Lower lobe of right lung (tissue), 2 donors: ENCODE results near the gene MRPL11. TPM values are rescaled to one million over a fixed set of nuclear protein-coding genes. Genes with fewer than 3 reads are reported as not detected.
A peak's percentile ranks its signal among the peaks of the same experiment; 100 is the strongest.

Source experiments
- ATAC-seq, 2 donors: fragments of 200-7000 bp; cut with Tn5 transposase; one replicate each; pipeline ENCODE4 v1.9.1; 2020 to 2022; ENCODE audit warnings: mild to moderate bottlenecking in 2 of 2, moderate library complexity in 2 of 2
- DNase-seq: peaks from one replicate; pipeline ENCODE4 v3.0.0-alpha.2; 2020
- H3K27ac ChIP-seq: fragments of 200-600 bp; one replicate; pipeline ENCODE4 v1.8.0; 2022
- H3K27me3 ChIP-seq: fragments of 200-600 bp; one replicate; pipeline ENCODE4 v1.8.0; 2022; ENCODE audit warnings: low read depth
- H3K36me3 ChIP-seq: fragments of 200-600 bp; one replicate; pipeline ENCODE4 v1.8.0; 2022; ENCODE audit warnings: mild to moderate bottlenecking
- H3K4me1 ChIP-seq: fragments of 200-600 bp; one replicate; pipeline ENCODE4 v1.8.0; 2022
- H3K4me3 ChIP-seq: fragments of 200-600 bp; one replicate; pipeline ENCODE4 v1.8.0; 2022; ENCODE audit warnings: mild to moderate bottlenecking
- H3K9me3 ChIP-seq: fragments of 200-600 bp; one replicate; pipeline ENCODE4 v1.8.0; 2022
- CTCF ChIP-seq: fragments of 200-600 bp; IDR thresholded peaks from one replicate; pipeline ENCODE4 v1.8.0; 2022; ENCODE audit warnings: antibody characterized with exemption, mild to moderate bottlenecking
- intact Hi-C: fragments of 100-400 bp; cut with DNase I; formaldehyde crosslinking; loops from one replicate; pipeline ENCODE4 v1.11.0; 2022
- long read RNA-seq: library from polyadenylated mRNA; unstranded; transcript quantifications from one replicate; pipeline ENCODE4 v2.0.0, GENCODE V29; 2021
- total RNA-seq: library from RNA; stranded (reverse); fragmentation: NEBNext Ultra II Directional; extraction: Animal tissue kit (Norgen Biotek cat#: 25700); gene quantifications from one replicate; pipeline ENCODE4 v1.2.1, GENCODE V29; 2021
- donor health status: DM: no; HTN: yes; CAD: no; lungs with severe emphysema.

The MRPL11 gene
- 32.7 TPM for total RNA-seq
- long read RNA-seq, transcript MRPL11-201 (5 exons, 1,605 nt), result major isoform, 24 of 29 reads
- long read RNA-seq, partial matches to known transcripts, result 2 of 29 reads
- long read RNA-seq, other reads (novel, unspliced or antisense), result 2 of 29 reads

- intact Hi-C loops, result no loop called here
- peaks cover 6% of the 10 kb centered on the region for H3K4me1 ChIP-seq
- H3K4me3 ChIP-seq, result peak within 1 kb of the TSS; percentile 95
- peaks cover 32% of the 10 kb centered on the region for H3K36me3 ChIP-seq
- H3K27me3 ChIP-seq, result no peaks in the 10 kb centered on the region
- TF ChIP-seq CTCF, result peak; percentile 71
- peaks cover 9% of the 10 kb centered on the region for H3K9me3 ChIP-seq
- peak; percentile 99 for ATAC-seq
- peak within 1 kb of the TSS; percentile 89 for H3K27ac ChIP-seq
- peak; percentile 92 for DNase-seq
Observed at GRCh38 chr11:66438504-66439466, at the start of gene MRPL11. Gene MRPL11 (minus strand): TSS chr11:66438848. CDS start chr11:66438754, 94 bp downstream.

GRCh38 chr11:66484806-66485380 lies 46.2 kb upstream of the MRPL11 start:
- no peak overlapping the region for H3K4me3 ChIP-seq
- H3K9me3 ChIP-seq, result no peaks in the 10 kb centered on the region
- no peak for TF ChIP-seq CTCF
- intact Hi-C loops, result no loop called here
- H3K36me3 ChIP-seq, result peaks cover 66% of the 10 kb centered on the region
- ATAC-seq (no peak), DNase-seq (no peak)
- no peak overlapping the region for H3K27ac ChIP-seq
- H3K4me1 ChIP-seq, result peaks cover 8% of the 10 kb centered on the region
- H3K27me3 ChIP-seq, result no peaks in the 10 kb centered on the region

- H3K4me3 ChIP-seq, result peak within 1 kb of the TSS; percentile 75
- peak within 1 kb of the TSS; percentile 92 for H3K27ac ChIP-seq
- H3K4me1 ChIP-seq, result peaks cover 17% of the 10 kb centered on the region
- intact Hi-C loops, result no loop called here
- ATAC-seq, result peak; percentile 97 to 98
- H3K9me3 ChIP-seq, result no peaks in the 10 kb centered on the region
- DNase-seq, result peak; percentile 98
- no peak for TF ChIP-seq CTCF
- peaks cover 32% of the 10 kb centered on the region for H3K36me3 ChIP-seq
- H3K27me3 ChIP-seq, result no peaks in the 10 kb centered on the region
Observed at GRCh38 chr11:66480117-66480938, 41.7 kb upstream of the MRPL11 start, which contains the start of gene DPP3. Gene DPP3 (plus strand): TSS chr11:66480434. CDS start chr11:66482201, 1,767 bp downstream.

GRCh38 chr11:66479394-66480116 lies 40.9 kb upstream of the MRPL11 start:
- peak; percentile 70 for DNase-seq
- intact Hi-C loops, result no loop called here
- Histone ChIP-seq H3K36me3 (peaks cover 34% of the 10 kb centered on the region), H3K27me3 (no peaks in the 10 kb centered on the region), H3K4me3 (peak overlapping the region; percentile 75), H3K4me1 (peaks cover 17% of the 10 kb centered on the region), H3K27ac (peak overlapping the region; percentile 92), H3K9me3 (no peaks in the 10 kb centered on the region)
- no peak for TF ChIP-seq CTCF
- ATAC-seq, result peak; percentile 55 to 76
